ENCODE data around the gene NXNL1. TPM values are rescaled to one million over a fixed set of nuclear protein-coding genes. Genes with fewer than 3 reads are reported as not detected.
"Not testable (repeated sequence)": the region's sequence is repeated elsewhere in the genome, so short reads cannot be mapped to it uniquely, and the experiment has no call there.

Gene NXNL1
- total and polyA plus RNA-seq, 2 donors (not counting 3 experiments of a cell fraction or from before 2014, with no cell fraction given) = not detected

GRCh38 chr19:17475541-17476115, 14.9 kb upstream of the NXNL1 start:
- H4K20me1 ChIP-seq (replicated peaks; ENCODE audit: control insufficient read depth, extremely low read depth, insufficient read depth, low read length) = no peaks in the 10 kb centered on the region
- DNase-seq (ENCODE audit: low read depth, low spot score) = no peak

GRCh38 chr19:17475011-17475540, 14.3 kb upstream of the NXNL1 start:
- H3K9me3 ChIP-seq (replicated peaks; ENCODE audit: control insufficient read depth, insufficient read depth, low read length); H2AFZ ChIP-seq (ENCODE audit: low read depth, low read length); H3K4me3 ChIP-seq (replicated peaks in 1 of 3; ENCODE audit: insufficient read depth in 1 of 3, low read depth in 1 of 3, low read length in 3 of 3); H3K4me2 ChIP-seq (ENCODE audit: insufficient read depth, low read length); FAIRE-seq; CTCF ChIA-PET; H4K20me1 ChIP-seq (replicated peaks; ENCODE audit: control insufficient read depth, extremely low read depth, insufficient read depth, low read length); H3K9ac ChIP-seq (replicated peaks; ENCODE audit: extremely low read depth, insufficient read depth, low read length); H3K27ac ChIP-seq (ENCODE audit: insufficient read depth, low read depth, low read length); H3K36me3 ChIP-seq (ENCODE audit: control insufficient read depth in 2 of 2, extremely low read depth in 1 of 2, insufficient read depth in 2 of 2, low read length in 2 of 2); DNase-seq (ENCODE audit: low read depth, low spot score); intact Hi-C loops (cut with micrococcal nuclease); H3K9me1 ChIP-seq (replicated peaks; ENCODE audit: control insufficient read depth, extremely low read depth, insufficient read depth, low read length); H3K27me3 ChIP-seq (ENCODE audit: control insufficient read depth in 2 of 2, insufficient read depth in 2 of 2, low read length in 2 of 2); BruUV-seq (replicated peaks); POLR2A ChIA-PET; H3K4me1 ChIP-seq (ENCODE audit: control insufficient read depth, extremely low read depth, insufficient read depth, low read length); H3K79me2 ChIP-seq (ENCODE audit: control insufficient read depth, insufficient read depth, low read length); dilution Hi-C loops (cut with MboI; ENCODE audit: extremely low pct_ligation_motif_present, low sequenced_read_pairs): not testable (repeated sequence)

More at GRCh38 chr19:17475541-17476115, 14.9 kb upstream of the NXNL1 start:
- peak; percentile 15 for FAIRE-seq
- no peak overlapping the region for H3K4me3 ChIP-seq (replicated peaks in 1 of 3; ENCODE audit: insufficient read depth in 1 of 3, low read depth in 1 of 3, low read length in 3 of 3)
- H3K9me3 ChIP-seq (replicated peaks; ENCODE audit: control insufficient read depth, insufficient read depth, low read length) = no peaks in the 10 kb centered on the region
- H3K4me1 ChIP-seq (ENCODE audit: control insufficient read depth, extremely low read depth, insufficient read depth, low read length) = peaks cover 4% of the 10 kb centered on the region
- ChIA-PET CTCF (interaction anchor here (0.9 kb wide), 1 partner anchor 20 kb away, joined by 3 read pairs; no protein-coding TSS in a partner anchor), POLR2A (no interaction called here)
- H3K9ac ChIP-seq (replicated peaks; ENCODE audit: extremely low read depth, insufficient read depth, low read length) = no peak overlapping the region
- H3K79me2 ChIP-seq (ENCODE audit: control insufficient read depth, insufficient read depth, low read length) = no peaks in the 10 kb centered on the region
- no peaks in the 10 kb centered on the region for H3K27me3 ChIP-seq (ENCODE audit: control insufficient read depth in 2 of 2, insufficient read depth in 2 of 2, low read length in 2 of 2)
- no TSS peak for BruUV-seq (replicated peaks)
- no peak overlapping the region for H3K27ac ChIP-seq (ENCODE audit: insufficient read depth, low read depth, low read length)
- H2AFZ ChIP-seq (ENCODE audit: low read depth, low read length) = no peak overlapping the region
- dilution Hi-C loops (cut with MboI; ENCODE audit: extremely low pct_ligation_motif_present, low sequenced_read_pairs) (no loop called here), intact Hi-C loops (cut with micrococcal nuclease) (no loop called here)
- H3K4me2 ChIP-seq (ENCODE audit: insufficient read depth, low read length) = no peak overlapping the region
- TF ChIP-seq EZH2 (IDR thresholded peaks at IDR 0.05; ENCODE audit: borderline replicate concordance, low read depth, low read length, severe bottlenecking) = no peak
- no peak for TF ChIP-seq MYC (IDR thresholded peaks at IDR 0.05; ENCODE audit: low read depth, low read length)
- no peak for TF ChIP-seq FOS (IDR thresholded peaks at IDR 0.05; ENCODE audit: borderline replicate concordance, insufficient read depth, low read length)
- no peak for TF ChIP-seq MAX (IDR thresholded peaks at IDR 0.05; ENCODE audit: insufficient read depth, insufficient read length)
- no peak for TF ChIP-seq CTCF (IDR thresholded peaks at IDR 0.05; ENCODE audit: extremely low read depth in 1 of 2, insufficient read depth in 1 of 2, low read depth in 1 of 2, low read length in 2 of 2)
- no peak for TF ChIP-seq POLR2AphosphoS5 (IDR thresholded peaks at IDR 0.05; ENCODE audit: insufficient read depth, low read depth, low read length)
- TF ChIP-seq POLR2A (IDR thresholded peaks at IDR 0.05; ENCODE audit: low read depth, low read length) = no peak
- no peak for TF ChIP-seq GATA2 (IDR thresholded peaks at IDR 0.05; ENCODE audit: insufficient read depth, insufficient read length, low read depth, low read length)
- no peak for TF ChIP-seq JUN (IDR thresholded peaks at IDR 0.05; ENCODE audit: borderline replicate concordance, insufficient read depth, insufficient read length, low read depth)
- no peaks in the 10 kb centered on the region for H3K9me1 ChIP-seq (replicated peaks; ENCODE audit: control insufficient read depth, extremely low read depth, insufficient read depth, low read length)
- H3K36me3 ChIP-seq (ENCODE audit: control insufficient read depth in 2 of 2, extremely low read depth in 1 of 2, insufficient read depth in 2 of 2, low read length in 2 of 2) = no peaks in the 10 kb centered on the region
